Ectodermal cell (in vitro differentiated cells): Measurements from ENCODE around the gene ATG4D.

Source experiments
- H3K27ac ChIP-seq: 2 replicates; pipeline ENCODE4 v1.7.0; 2013; ENCODE audit warnings: mild to moderate bottlenecking, low read depth, low read length; ENCODE audit not compliant: insufficient read depth, poor library complexity, severe bottlenecking
- H3K27me3 ChIP-seq: 2 replicates; pipeline ENCODE4 v1.7.0; 2013; ENCODE audit warnings: mild to moderate bottlenecking, low read length; ENCODE audit not compliant: insufficient read depth, control insufficient read depth, poor library complexity, severe bottlenecking
- H3K36me3 ChIP-seq: one replicate; pipeline ENCODE4 v1.7.0; 2013; ENCODE audit warnings: low read length; ENCODE audit not compliant: control insufficient read depth, insufficient read depth
- H3K4me1 ChIP-seq: one replicate; pipeline ENCODE4 v1.7.0; 2013; ENCODE audit warnings: low read length; ENCODE audit not compliant: control insufficient read depth, insufficient read depth
- H3K4me3 ChIP-seq: 2 replicates; pipeline ENCODE4 v1.7.0; 2013; ENCODE audit warnings: low read depth, low read length, control low read depth; ENCODE audit not compliant: insufficient read depth
- H3K9me3 ChIP-seq: 2 replicates; pipeline ENCODE4 v1.7.0; 2013; ENCODE audit warnings: mild to moderate bottlenecking, low read length, moderate library complexity; ENCODE audit not compliant: control insufficient read depth
- WGBS, 2 experiments: methylation state at CpG; one replicate each; pipeline ENCODE4 v1.1.7; 2013; ENCODE audit warnings: missing lambda C conversion rate in 2 of 2; 5-methylcytosine and 5-hydroxymethylcytosine counted together

The ATG4D gene

GRCh38 chr19:10508707-10509106 is 35.0 kb upstream of the ATG4D start:
- no peak overlapping the region for H3K4me3 ChIP-seq
- 90 to 94% methylated on average over 3 of the region's 3 CpGs for WGBS, 2 experiments
- peaks cover 29% of the 10 kb centered on the region for H3K27me3 ChIP-seq
- H3K9me3 ChIP-seq: no peaks in the 10 kb centered on the region
- H3K27ac ChIP-seq: no peak overlapping the region
- no peaks in the 10 kb centered on the region for H3K4me1 ChIP-seq
- no peaks in the 10 kb centered on the region for H3K36me3 ChIP-seq

GRCh38 chr19:10510301-10510802 is 33.4 kb upstream of the ATG4D start:
- no peak overlapping the region for H3K27ac ChIP-seq
- 21% methylated on average over 15 of the region's 15 CpGs for WGBS, 2 experiments
- no peaks in the 10 kb centered on the region for H3K36me3 ChIP-seq
- no peaks in the 10 kb centered on the region for H3K9me3 ChIP-seq
- peaks cover 44% of the 10 kb centered on the region for H3K27me3 ChIP-seq
- H3K4me1 ChIP-seq: peaks cover 4% of the 10 kb centered on the region
- H3K4me3 ChIP-seq: no peak overlapping the region

- peaks cover 73% of the 10 kb centered on the region for H3K27me3 ChIP-seq
Measured at GRCh38 chr19:10513223-10513622, 30.5 kb upstream of the ATG4D start.

GRCh38 chr19:10514211-10515145 is 29.2 kb upstream of the ATG4D start:
- Histone ChIP-seq H3K4me1 (peaks cover 13% of the 10 kb centered on the region), H3K27me3 (peaks cover 86% of the 10 kb centered on the region), H3K36me3 (no peaks in the 10 kb centered on the region), H3K4me3 (peak overlapping the region; percentile 11), H3K9me3 (no peaks in the 10 kb centered on the region), H3K27ac (no peak overlapping the region)
- 9 to 12% methylated on average over 107 of the region's 107 CpGs for WGBS, 2 experiments

More at GRCh38 chr19:10513223-10513622, 30.5 kb upstream of the ATG4D start:
- no peaks in the 10 kb centered on the region for H3K9me3 ChIP-seq
- peaks cover 8% of the 10 kb centered on the region for H3K4me1 ChIP-seq
- no peak overlapping the region for H3K4me3 ChIP-seq
- no peaks in the 10 kb centered on the region for H3K36me3 ChIP-seq
- WGBS, 2 experiments: 87 to 88% methylated on average over 7 of the region's 7 CpGs
- H3K27ac ChIP-seq: no peak overlapping the region

GRCh38 chr19:10516064-10516385 is 27.7 kb upstream of the ATG4D start:
- no peaks in the 10 kb centered on the region for H3K9me3 ChIP-seq
- H3K27ac ChIP-seq: no peak overlapping the region
- WGBS, 2 experiments: 92% methylated on average over 5 of the region's 5 CpGs
- peaks cover 83% of the 10 kb centered on the region for H3K27me3 ChIP-seq
- H3K36me3 ChIP-seq: no peaks in the 10 kb centered on the region
- H3K4me1 ChIP-seq: peaks cover 13% of the 10 kb centered on the region
- no peak overlapping the region for H3K4me3 ChIP-seq

- H3K27me3 ChIP-seq: peaks cover 79% of the 10 kb centered on the region
- 53 to 54% methylated on average over 10 of the region's 10 CpGs for WGBS, 2 experiments
- H3K4me1 ChIP-seq: peaks cover 13% of the 10 kb centered on the region
- no peak overlapping the region for H3K27ac ChIP-seq
- H3K9me3 ChIP-seq: no peaks in the 10 kb centered on the region
- H3K4me3 ChIP-seq: peak overlapping the region; percentile 34
- H3K36me3 ChIP-seq: no peaks in the 10 kb centered on the region
Measured at GRCh38 chr19:10516671-10517286, 26.9 kb upstream of the ATG4D start.

GRCh38 chr19:10517361-10517759 is 26.3 kb upstream of the ATG4D start, which contains the start of gene S1PR5:
TSS of gene S1PR5 (minus strand) at chr19:10517447. CDS start at chr19:10515011, 2,436 bp downstream.
- Histone ChIP-seq H3K4me1 (peaks cover 13% of the 10 kb centered on the region), H3K9me3 (no peaks in the 10 kb centered on the region), H3K4me3 (peak within 1 kb of the TSS; percentile 34), H3K27ac (no peak within 1 kb of the TSS), H3K27me3 (peaks cover 75% of the 10 kb centered on the region), H3K36me3 (no peaks in the 10 kb centered on the region)
- WGBS, 2 experiments: 1 to 2% methylated on average over 39 of the region's 39 CpGs

GRCh38 chr19:10517760-10518443 is 25.8 kb upstream of the ATG4D start:
- H3K27ac ChIP-seq: no peak overlapping the region
- H3K27me3 ChIP-seq: peaks cover 69% of the 10 kb centered on the region
- no peaks in the 10 kb centered on the region for H3K36me3 ChIP-seq
- no peaks in the 10 kb centered on the region for H3K9me3 ChIP-seq
- H3K4me1 ChIP-seq: peaks cover 13% of the 10 kb centered on the region
- 2% methylated on average over 27 of the region's 27 CpGs for WGBS, 2 experiments
- H3K4me3 ChIP-seq: peak overlapping the region; percentile 34

GRCh38 chr19:10518444-10519361 is 25.0 kb upstream of the ATG4D start:
- Histone ChIP-seq H3K4me1 (peaks cover 13% of the 10 kb centered on the region), H3K4me3 (peak overlapping the region; percentile 34), H3K27me3 (peaks cover 61% of the 10 kb centered on the region), H3K27ac (no peak overlapping the region), H3K9me3 (no peaks in the 10 kb centered on the region), H3K36me3 (no peaks in the 10 kb centered on the region)
- WGBS, 2 experiments: 27 to 28% methylated on average over 33 of the region's 33 CpGs
